Measurements from ENCODE around the gene NDUFS7.

The NDUFS7 gene

GRCh38 chr19:1409204-1410005 lies 25.7 kb downstream of the NDUFS7 start:
- peak overlapping the region; percentile 83 for H3K4me3 ChIP-seq (ENCODE audit: severe bottlenecking)
- DNase-seq (ENCODE audit: low spot score) (no peak), ATAC-seq (ENCODE audit: low read depth) (no peak)
- H3K36me3 ChIP-seq (ENCODE audit: low read depth) = peaks cover 44% of the 10 kb centered on the region
- H3K9me3 ChIP-seq (ENCODE audit: severe bottlenecking) = no peaks in the 10 kb centered on the region
- peak overlapping the region; percentile 91 for H3K27ac ChIP-seq (ENCODE audit: poor library complexity, severe bottlenecking)
- H3K4me1 ChIP-seq (ENCODE audit: insufficient read depth, poor library complexity, severe bottlenecking) = peaks cover 13% of the 10 kb centered on the region
- no peak for TF ChIP-seq CTCF (IDR thresholded peaks at IDR 0.05; ENCODE audit: poor library complexity, severe bottlenecking)
- no peaks in the 10 kb centered on the region for H3K27me3 ChIP-seq (ENCODE audit: insufficient read depth, poor library complexity, severe bottlenecking)

GRCh38 chr19:1410136-1410786 lies 26.6 kb downstream of the NDUFS7 start:
- ATAC-seq (ENCODE audit: low read depth) = no peak
- Histone ChIP-seq H3K4me1 (ENCODE audit: insufficient read depth, poor library complexity, severe bottlenecking) (peaks cover 20% of the 10 kb centered on the region), H3K27me3 (ENCODE audit: insufficient read depth, poor library complexity, severe bottlenecking) (no peaks in the 10 kb centered on the region), H3K36me3 (ENCODE audit: low read depth) (peaks cover 45% of the 10 kb centered on the region), H3K4me3 (ENCODE audit: severe bottlenecking) (no peak overlapping the region), H3K27ac (ENCODE audit: poor library complexity, severe bottlenecking) (peak overlapping the region; percentile 91), H3K9me3 (ENCODE audit: severe bottlenecking) (no peaks in the 10 kb centered on the region)
- TF ChIP-seq CTCF (IDR thresholded peaks at IDR 0.05; ENCODE audit: poor library complexity, severe bottlenecking) = no peak
- no peak for DNase-seq (ENCODE audit: low spot score)

- Histone ChIP-seq H3K36me3 (ENCODE audit: low read depth) (peaks cover 45% of the 10 kb centered on the region), H3K4me3 (ENCODE audit: severe bottlenecking) (no peak overlapping the region)
- ATAC-seq (ENCODE audit: low read depth) = no peak
Observed at GRCh38 chr19:1410789-1411188, 27.1 kb downstream of the NDUFS7 start.

GRCh38 chr19:1411255-1412191 lies 27.8 kb downstream of the NDUFS7 start:
- peaks cover 47% of the 10 kb centered on the region for H3K36me3 ChIP-seq (ENCODE audit: low read depth)
- DNase-seq (ENCODE audit: low spot score) (no peak), ATAC-seq (ENCODE audit: low read depth) (no peak)
- H3K27ac ChIP-seq (ENCODE audit: poor library complexity, severe bottlenecking) = peak overlapping the region; percentile 91
- TF ChIP-seq CTCF (IDR thresholded peaks at IDR 0.05; ENCODE audit: poor library complexity, severe bottlenecking) = no peak
- H3K4me1 ChIP-seq (ENCODE audit: insufficient read depth, poor library complexity, severe bottlenecking) = peaks cover 32% of the 10 kb centered on the region
- H3K4me3 ChIP-seq (ENCODE audit: severe bottlenecking) = no peak overlapping the region
- H3K27me3 ChIP-seq (ENCODE audit: insufficient read depth, poor library complexity, severe bottlenecking) = no peaks in the 10 kb centered on the region
- H3K9me3 ChIP-seq (ENCODE audit: severe bottlenecking) = no peaks in the 10 kb centered on the region

More at GRCh38 chr19:1410789-1411188, 27.1 kb downstream of the NDUFS7 start:
- Histone ChIP-seq H3K27ac (ENCODE audit: poor library complexity, severe bottlenecking) (peak overlapping the region; percentile 91), H3K4me1 (ENCODE audit: insufficient read depth, poor library complexity, severe bottlenecking) (peaks cover 24% of the 10 kb centered on the region), H3K27me3 (ENCODE audit: insufficient read depth, poor library complexity, severe bottlenecking) (no peaks in the 10 kb centered on the region), H3K9me3 (ENCODE audit: severe bottlenecking) (no peaks in the 10 kb centered on the region)
- no peak for DNase-seq (ENCODE audit: low spot score)
- no peak for TF ChIP-seq CTCF (IDR thresholded peaks at IDR 0.05; ENCODE audit: poor library complexity, severe bottlenecking)
